ENCODE results near the gene PI4K2B. TPM values are rescaled to one million over a fixed set of nuclear protein-coding genes. Genes with fewer than 3 reads are reported as not detected.

Gene PI4K2B
- total RNA-seq, 1 donor from 2014 or later = 9.8 TPM

- no peak overlapping the region for H3K4me3 ChIP-seq
- intact Hi-C loops (cut with DNase I) = no loop called here
- no peaks in the 10 kb centered on the region for H3K27me3 ChIP-seq
- DNase-seq (ENCODE audit: low spot score in 2 of 2) = no peak
- no peak overlapping the region for H3K27ac ChIP-seq
- no peaks in the 10 kb centered on the region for H3K9me3 ChIP-seq
- no peak for TF ChIP-seq CTCF (IDR thresholded peaks at IDR 0.05)
- H3K4me1 ChIP-seq = no peaks in the 10 kb centered on the region
- no peaks in the 10 kb centered on the region for H3K36me3 ChIP-seq
Observed at GRCh38 chr4:25302626-25303025, 68.8 kb downstream of the PI4K2B start.

GRCh38 chr4:25303578-25303977 is 69.7 kb downstream of the PI4K2B start:
- H3K4me1 ChIP-seq = no peaks in the 10 kb centered on the region
- H3K27me3 ChIP-seq = no peaks in the 10 kb centered on the region
- no peak overlapping the region for H3K4me3 ChIP-seq
- intact Hi-C loops (cut with DNase I) = no loop called here
- no peak for TF ChIP-seq CTCF (IDR thresholded peaks at IDR 0.05)
- no peaks in the 10 kb centered on the region for H3K36me3 ChIP-seq
- no peaks in the 10 kb centered on the region for H3K9me3 ChIP-seq
- no peak for DNase-seq (ENCODE audit: low spot score in 2 of 2)
- H3K27ac ChIP-seq = no peak overlapping the region

GRCh38 chr4:25306518-25307057 is 72.8 kb downstream of the PI4K2B start:
- no peaks in the 10 kb centered on the region for H3K4me1 ChIP-seq
- H3K27me3 ChIP-seq = no peaks in the 10 kb centered on the region
- H3K9me3 ChIP-seq = no peaks in the 10 kb centered on the region
- H3K27ac ChIP-seq = no peak overlapping the region
- TF ChIP-seq CTCF (IDR thresholded peaks at IDR 0.05) = no peak
- H3K4me3 ChIP-seq = no peak overlapping the region
- intact Hi-C loops (cut with DNase I) = no loop called here
- H3K36me3 ChIP-seq = no peaks in the 10 kb centered on the region
- DNase-seq (ENCODE audit: low spot score in 2 of 2) = no peak

GRCh38 chr4:25307596-25307995 is 73.8 kb downstream of the PI4K2B start:
- H3K36me3 ChIP-seq = no peaks in the 10 kb centered on the region
- TF ChIP-seq CTCF (IDR thresholded peaks at IDR 0.05) = no peak
- no peak overlapping the region for H3K4me3 ChIP-seq
- H3K4me1 ChIP-seq = no peaks in the 10 kb centered on the region
- no peak overlapping the region for H3K27ac ChIP-seq
- H3K9me3 ChIP-seq = no peaks in the 10 kb centered on the region
- no peak for DNase-seq (ENCODE audit: low spot score in 2 of 2)
- intact Hi-C loops (cut with DNase I) = no loop called here
- H3K27me3 ChIP-seq = no peaks in the 10 kb centered on the region

- TF ChIP-seq CTCF (IDR thresholded peaks at IDR 0.05) = no peak
- Histone ChIP-seq H3K27me3 (no peaks in the 10 kb centered on the region), H3K4me3 (no peak overlapping the region), H3K9me3 (no peaks in the 10 kb centered on the region), H3K36me3 (no peaks in the 10 kb centered on the region), H3K27ac (no peak overlapping the region), H3K4me1 (peaks cover 0 to under 1% of the 10 kb centered on the region in 2 donors)
- intact Hi-C loops (cut with DNase I) = no loop called here
- DNase-seq (ENCODE audit: low spot score in 2 of 2) = no peak
Observed at GRCh38 chr4:25308306-25308705, 74.5 kb downstream of the PI4K2B start.

- no peak overlapping the region for H3K27ac ChIP-seq
- peaks cover 0 to 5% of the 10 kb centered on the region in 2 donors for H3K4me1 ChIP-seq
- intact Hi-C loops (cut with DNase I) = no loop called here
- H3K4me3 ChIP-seq = no peak overlapping the region
- TF ChIP-seq CTCF (IDR thresholded peaks at IDR 0.05) = no peak
- H3K9me3 ChIP-seq = no peaks in the 10 kb centered on the region
- H3K27me3 ChIP-seq = no peaks in the 10 kb centered on the region
- H3K36me3 ChIP-seq = no peaks in the 10 kb centered on the region
- no peak for DNase-seq (ENCODE audit: low spot score in 2 of 2)
Observed at GRCh38 chr4:25308761-25309160, 74.9 kb downstream of the PI4K2B start.

Data from ascending aorta (tissue), 2 donors.